MCF 10A (cell line): ENCODE data around the gene MBOAT1. TPM values are rescaled to one million over a fixed set of nuclear protein-coding genes. Genes with fewer than 3 reads are reported as not detected.

ENCODE experiments used
- BruUV-seq: library from RNA; stranded (reverse); fragments of 400-500 nt; replicated peaks from 2 replicates; lab custom pipeline; 2021; lab: Mats Ljungman, UMichigan
- CTCF ChIA-PET: fragments of 300-600 bp; sonication (Branson Sonifier 250); formaldehyde crosslinking; extraction: SDS; loops from one replicate; lab custom pipeline; 2021; ENCODE audit warnings: antibody characterized with exemption, inconsistent platforms; lab: Yijun Ruan, JAX
- POLR2A ChIA-PET: fragments of 300-600, 350-650 bp; sonication (Branson Sonifier 250); formaldehyde crosslinking; extraction: SDS; loops from one replicate; lab custom pipeline; 2020; ENCODE audit warnings: antibody characterized with exemption, inconsistent platforms; lab: Yijun Ruan, JAX
- DNase-seq: peaks from one replicate; pipeline ENCODE4 v3.0.0-alpha.2; 2018; ENCODE audit not compliant: unreplicated experiment
- H3K27ac Mint-ChIP-seq: one replicate; pipeline ENCODE4 v1.8.0; 2022; ENCODE audit warnings: mild to moderate bottlenecking, low read depth, mixed read lengths; ENCODE audit not compliant: unreplicated experiment
- H3K27me3 Mint-ChIP-seq: one replicate; pipeline ENCODE4 v1.8.0; 2022; ENCODE audit warnings: mixed read lengths; ENCODE audit not compliant: insufficient read depth, unreplicated experiment
- H3K36me3 Mint-ChIP-seq: one replicate; pipeline ENCODE4 v1.8.0; 2022; ENCODE audit warnings: mild to moderate bottlenecking, moderate library complexity, mixed read lengths; ENCODE audit not compliant: insufficient read depth, unreplicated experiment
- H3K4me1 Mint-ChIP-seq: one replicate; pipeline ENCODE4 v1.8.0; 2022; ENCODE audit warnings: mixed read lengths; ENCODE audit not compliant: insufficient read depth, unreplicated experiment
- H3K4me3 Mint-ChIP-seq: one replicate; pipeline ENCODE4 v1.8.0; 2022; ENCODE audit warnings: mild to moderate bottlenecking, moderate library complexity, mixed read lengths; ENCODE audit not compliant: unreplicated experiment
- H3K9me3 Mint-ChIP-seq: one replicate; pipeline ENCODE4 v1.8.0; 2022; ENCODE audit warnings: mixed read lengths; ENCODE audit not compliant: unreplicated experiment
- CTCF ChIP-seq: fragments of 200-600 bp; IDR thresholded peaks from one replicate; pipeline ENCODE4 v1.8.0; 2022; ENCODE audit warnings: antibody characterized with exemption, mild to moderate bottlenecking; ENCODE audit not compliant: unreplicated experiment
- intact Hi-C: fragments of 100-400 bp; cut with micrococcal nuclease; formaldehyde crosslinking; loops from 2 replicates; pipeline ENCODE4 v1.14.1; 2022
- total RNA-seq: library from RNA; stranded (reverse); gene quantifications from 2 replicates; pipeline ENCODE4 v1.2.3, GENCODE V29; 2022

MBOAT1 gene
- total RNA-seq, 1 experiment from 2014 or later = 6.3 TPM

GRCh38 chr6:20126102-20126752, 86.0 kb downstream of the MBOAT1 start:
- no peak overlapping the region for H3K27ac Mint-ChIP-seq
- no peaks in the 10 kb centered on the region for H3K27me3 Mint-ChIP-seq
- intact Hi-C loops = loop anchor here (5.0 kb wide), 1 partner anchor 86 kb away; the partner anchor contains the start of gene MBOAT1
- H3K4me3 Mint-ChIP-seq = no peak overlapping the region
- DNase-seq = no peak
- ChIA-PET POLR2A (interaction anchor here (0.6 kb wide), 1 partner anchor 34 kb away, joined by 3 read pairs; no protein-coding TSS in a partner anchor), CTCF (interaction anchor here (0.5 to 3.6 kb wide), 41 partner anchors 8 to 1480 kb away, joined by 3 to 40 read pairs (median 4); partner anchors contain the start of gene MBOAT1)
- H3K9me3 Mint-ChIP-seq = no peaks in the 10 kb centered on the region
- peaks cover 7% of the 10 kb centered on the region for H3K4me1 Mint-ChIP-seq
- no TSS peak for BruUV-seq
- no peak for TF ChIP-seq CTCF
- H3K36me3 Mint-ChIP-seq = peaks cover 10% of the 10 kb centered on the region

GRCh38 chr6:20124545-20124944, 87.7 kb downstream of the MBOAT1 start:
- CTCF ChIA-PET = interaction anchor here (0.6 to 3.6 kb wide), 11 partner anchors 16 to 409 kb away, joined by 3 to 32 read pairs (median 3); no protein-coding TSS in a partner anchor
- TF ChIP-seq CTCF = no peak
- Mint-ChIP-seq H3K4me3 (no peak overlapping the region), H3K27me3 (no peaks in the 10 kb centered on the region), H3K36me3 (peaks cover 7% of the 10 kb centered on the region), H3K27ac (no peak overlapping the region), H3K4me1 (peaks cover 7% of the 10 kb centered on the region), H3K9me3 (no peaks in the 10 kb centered on the region)
- intact Hi-C loops = no loop called here
- no peak for DNase-seq
- POLR2A ChIA-PET = no interaction called here
- no TSS peak for BruUV-seq

GRCh38 chr6:20119485-20119884, 92.8 kb downstream of the MBOAT1 start:
- POLR2A ChIA-PET = interaction anchor here (1.1 kb wide), 1 partner anchor 22 kb away, joined by 3 read pairs; no protein-coding TSS in a partner anchor
- TF ChIP-seq CTCF = no peak
- CTCF ChIA-PET = interaction anchor here (1.1 to 2.7 kb wide), 2 partner anchors 10 to 27 kb away, joined by 3 to 7 read pairs; no protein-coding TSS in a partner anchor
- Mint-ChIP-seq H3K36me3 (peaks cover 7% of the 10 kb centered on the region), H3K4me3 (no peak overlapping the region), H3K27ac (no peak overlapping the region), H3K27me3 (no peaks in the 10 kb centered on the region), H3K4me1 (peaks cover 7% of the 10 kb centered on the region), H3K9me3 (no peaks in the 10 kb centered on the region)
- intact Hi-C loops = no loop called here
- DNase-seq = no peak
- BruUV-seq = no TSS peak

GRCh38 chr6:20118892-20119291, 93.4 kb downstream of the MBOAT1 start:
- H3K27ac Mint-ChIP-seq = no peak overlapping the region
- intact Hi-C loops = no loop called here
- no peak for TF ChIP-seq CTCF
- ChIA-PET CTCF (interaction anchor here (0.5 to 2.7 kb wide), 5 partner anchors 8 to 115 kb away, joined by 3 to 11 read pairs (median 4); no protein-coding TSS in a partner anchor), POLR2A (interaction anchor here (1.1 kb wide), 1 partner anchor 21 kb away, joined by 3 read pairs; no protein-coding TSS in a partner anchor)
- no peaks in the 10 kb centered on the region for H3K9me3 Mint-ChIP-seq
- no peak for DNase-seq
- BruUV-seq = no TSS peak
- H3K4me3 Mint-ChIP-seq = no peak overlapping the region
- H3K4me1 Mint-ChIP-seq = peaks cover 7% of the 10 kb centered on the region
- H3K36me3 Mint-ChIP-seq = peaks cover 12% of the 10 kb centered on the region
- H3K27me3 Mint-ChIP-seq = no peaks in the 10 kb centered on the region
